ENCODE data around the gene CTSZ. TPM values are rescaled to one million over a fixed set of nuclear protein-coding genes. Genes with fewer than 3 reads are reported as not detected.
A peak's percentile ranks its signal among the peaks of the same experiment; 100 is the strongest.

Gene CTSZ
- total and polyA plus RNA-seq, 10 of the 15 experiments (the other 5 are each of a cell fraction or from before 2014, with no cell fraction given), result 6.0 to 301 (median 154) TPM

DNA sequence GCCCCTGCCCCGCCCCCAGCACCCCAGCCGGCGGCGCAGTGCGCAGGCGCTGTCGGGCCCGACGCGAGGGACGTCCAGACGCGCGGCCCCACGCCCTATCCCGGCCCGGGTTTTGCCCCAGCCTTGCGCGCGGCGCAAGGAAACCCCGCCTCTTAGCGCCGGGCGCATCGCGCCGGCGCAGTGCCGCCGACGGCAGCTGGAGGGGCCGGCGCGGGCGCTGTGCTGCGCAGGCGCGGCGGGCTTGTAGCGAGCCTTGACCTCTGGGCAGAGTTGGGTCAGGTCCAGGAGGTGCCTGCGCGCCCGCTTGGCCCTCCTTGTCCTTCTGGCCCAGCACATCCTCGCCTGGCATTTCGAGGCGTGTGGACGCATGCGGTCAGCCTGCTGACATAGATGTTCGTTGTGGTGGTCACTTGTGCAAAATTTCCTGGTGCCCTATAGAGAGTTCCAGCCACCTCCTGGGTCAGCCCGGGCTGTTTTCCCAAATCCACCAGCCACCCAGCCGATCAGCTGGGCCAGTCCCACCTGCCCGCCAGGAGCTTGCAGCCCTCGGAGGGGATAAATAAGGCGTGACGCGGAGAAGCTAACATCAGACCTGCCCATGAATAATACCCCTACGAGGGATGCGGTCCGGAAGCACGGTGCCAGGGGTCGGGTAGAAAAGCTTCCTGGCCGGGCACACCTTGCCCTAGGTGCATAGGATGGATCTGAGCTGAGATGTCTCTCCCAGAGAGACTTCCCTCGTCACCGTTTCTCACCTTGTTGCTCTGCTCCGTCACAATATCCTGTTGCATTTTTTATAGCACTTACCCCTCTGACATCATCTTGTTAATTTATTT is 36.0 kb upstream of the CTSZ start (continued):
- TF ChIP-seq, protein P1, sequence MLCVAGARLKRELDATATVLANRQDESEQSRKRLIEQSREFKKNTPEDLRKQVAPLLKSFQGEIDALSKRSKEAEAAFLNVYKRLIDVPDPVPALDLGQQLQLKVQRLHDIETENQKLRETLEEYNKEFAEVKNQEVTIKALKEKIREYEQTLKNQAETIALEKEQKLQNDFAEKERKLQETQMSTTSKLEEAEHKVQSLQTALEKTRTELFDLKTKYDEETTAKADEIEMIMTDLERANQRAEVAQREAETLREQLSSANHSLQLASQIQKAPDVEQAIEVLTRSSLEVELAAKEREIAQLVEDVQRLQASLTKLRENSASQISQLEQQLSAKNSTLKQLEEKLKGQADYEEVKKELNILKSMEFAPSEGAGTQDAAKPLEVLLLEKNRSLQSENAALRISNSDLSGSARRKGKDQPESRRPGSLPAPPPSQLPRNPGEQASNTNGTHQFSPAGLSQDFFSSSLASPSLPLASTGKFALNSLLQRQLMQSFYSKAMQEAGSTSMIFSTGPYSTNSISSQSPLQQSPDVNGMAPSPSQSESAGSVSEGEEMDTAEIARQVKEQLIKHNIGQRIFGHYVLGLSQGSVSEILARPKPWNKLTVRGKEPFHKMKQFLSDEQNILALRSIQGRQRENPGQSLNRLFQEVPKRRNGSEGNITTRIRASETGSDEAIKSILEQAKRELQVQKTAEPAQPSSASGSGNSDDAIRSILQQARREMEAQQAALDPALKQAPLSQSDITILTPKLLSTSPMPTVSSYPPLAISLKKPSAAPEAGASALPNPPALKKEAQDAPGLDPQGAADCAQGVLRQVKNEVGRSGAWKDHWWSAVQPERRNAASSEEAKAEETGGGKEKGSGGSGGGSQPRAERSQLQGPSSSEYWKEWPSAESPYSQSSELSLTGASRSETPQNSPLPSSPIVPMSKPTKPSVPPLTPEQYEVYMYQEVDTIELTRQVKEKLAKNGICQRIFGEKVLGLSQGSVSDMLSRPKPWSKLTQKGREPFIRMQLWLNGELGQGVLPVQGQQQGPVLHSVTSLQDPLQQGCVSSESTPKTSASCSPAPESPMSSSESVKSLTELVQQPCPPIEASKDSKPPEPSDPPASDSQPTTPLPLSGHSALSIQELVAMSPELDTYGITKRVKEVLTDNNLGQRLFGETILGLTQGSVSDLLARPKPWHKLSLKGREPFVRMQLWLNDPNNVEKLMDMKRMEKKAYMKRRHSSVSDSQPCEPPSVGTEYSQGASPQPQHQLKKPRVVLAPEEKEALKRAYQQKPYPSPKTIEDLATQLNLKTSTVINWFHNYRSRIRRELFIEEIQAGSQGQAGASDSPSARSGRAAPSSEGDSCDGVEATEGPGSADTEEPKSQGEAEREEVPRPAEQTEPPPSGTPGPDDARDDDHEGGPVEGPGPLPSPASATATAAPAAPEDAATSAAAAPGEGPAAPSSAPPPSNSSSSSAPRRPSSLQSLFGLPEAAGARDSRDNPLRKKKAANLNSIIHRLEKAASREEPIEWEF (IDR thresholded peaks at IDR 0.05; ENCODE audit: insufficient replicate concordance, low read depth, low read length), result no peak
- TF ChIP-seq NFYA (IDR thresholded peaks at IDR 0.05; ENCODE audit: borderline replicate concordance, low read depth, low read length) (no peak), HDAC6 (IDR thresholded peaks at IDR 0.05; ENCODE audit: unreplicated experiment) (no peak), RFX5 (IDR thresholded peaks at IDR 0.05; ENCODE audit: low read depth, low read length) (no peak), NFXL1 (IDR thresholded peaks at IDR 0.05; ENCODE audit: borderline replicate concordance) (no peak), HCFC1 (IDR thresholded peaks at IDR 0.05; ENCODE audit: low read length) (peak; percentile 47; the same call in 1 of the 2 replicates), NFYB (IDR thresholded peaks at IDR 0.05; ENCODE audit: insufficient read depth, low read depth, low read length) (peak; percentile 24; the same call in 1 of the 2 replicates), RAD21 (IDR thresholded peaks at IDR 0.05; ENCODE audit: insufficient read depth, low read depth, low read length) (no peak)
- TF ChIP-seq, protein P2, sequence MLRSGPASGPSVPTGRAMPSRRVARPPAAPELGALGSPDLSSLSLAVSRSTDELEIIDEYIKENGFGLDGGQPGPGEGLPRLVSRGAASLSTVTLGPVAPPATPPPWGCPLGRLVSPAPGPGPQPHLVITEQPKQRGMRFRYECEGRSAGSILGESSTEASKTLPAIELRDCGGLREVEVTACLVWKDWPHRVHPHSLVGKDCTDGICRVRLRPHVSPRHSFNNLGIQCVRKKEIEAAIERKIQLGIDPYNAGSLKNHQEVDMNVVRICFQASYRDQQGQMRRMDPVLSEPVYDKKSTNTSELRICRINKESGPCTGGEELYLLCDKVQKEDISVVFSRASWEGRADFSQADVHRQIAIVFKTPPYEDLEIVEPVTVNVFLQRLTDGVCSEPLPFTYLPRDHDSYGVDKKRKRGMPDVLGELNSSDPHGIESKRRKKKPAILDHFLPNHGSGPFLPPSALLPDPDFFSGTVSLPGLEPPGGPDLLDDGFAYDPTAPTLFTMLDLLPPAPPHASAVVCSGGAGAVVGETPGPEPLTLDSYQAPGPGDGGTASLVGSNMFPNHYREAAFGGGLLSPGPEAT (IDR thresholded peaks at IDR 0.05; ENCODE audit: low read depth), result no peak
- TF ChIP-seq, protein P3, sequence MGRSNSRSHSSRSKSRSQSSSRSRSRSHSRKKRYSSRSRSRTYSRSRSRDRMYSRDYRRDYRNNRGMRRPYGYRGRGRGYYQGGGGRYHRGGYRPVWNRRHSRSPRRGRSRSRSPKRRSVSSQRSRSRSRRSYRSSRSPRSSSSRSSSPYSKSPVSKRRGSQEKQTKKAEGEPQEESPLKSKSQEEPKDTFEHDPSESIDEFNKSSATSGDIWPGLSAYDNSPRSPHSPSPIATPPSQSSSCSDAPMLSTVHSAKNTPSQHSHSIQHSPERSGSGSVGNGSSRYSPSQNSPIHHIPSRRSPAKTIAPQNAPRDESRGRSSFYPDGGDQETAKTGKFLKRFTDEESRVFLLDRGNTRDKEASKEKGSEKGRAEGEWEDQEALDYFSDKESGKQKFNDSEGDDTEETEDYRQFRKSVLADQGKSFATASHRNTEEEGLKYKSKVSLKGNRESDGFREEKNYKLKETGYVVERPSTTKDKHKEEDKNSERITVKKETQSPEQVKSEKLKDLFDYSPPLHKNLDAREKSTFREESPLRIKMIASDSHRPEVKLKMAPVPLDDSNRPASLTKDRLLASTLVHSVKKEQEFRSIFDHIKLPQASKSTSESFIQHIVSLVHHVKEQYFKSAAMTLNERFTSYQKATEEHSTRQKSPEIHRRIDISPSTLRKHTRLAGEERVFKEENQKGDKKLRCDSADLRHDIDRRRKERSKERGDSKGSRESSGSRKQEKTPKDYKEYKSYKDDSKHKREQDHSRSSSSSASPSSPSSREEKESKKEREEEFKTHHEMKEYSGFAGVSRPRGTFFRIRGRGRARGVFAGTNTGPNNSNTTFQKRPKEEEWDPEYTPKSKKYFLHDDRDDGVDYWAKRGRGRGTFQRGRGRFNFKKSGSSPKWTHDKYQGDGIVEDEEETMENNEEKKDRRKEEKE (IDR thresholded peaks at IDR 0.05), result no peak; the same call in 1 of the 2 replicates
- TF ChIP-seq, protein P4, sequence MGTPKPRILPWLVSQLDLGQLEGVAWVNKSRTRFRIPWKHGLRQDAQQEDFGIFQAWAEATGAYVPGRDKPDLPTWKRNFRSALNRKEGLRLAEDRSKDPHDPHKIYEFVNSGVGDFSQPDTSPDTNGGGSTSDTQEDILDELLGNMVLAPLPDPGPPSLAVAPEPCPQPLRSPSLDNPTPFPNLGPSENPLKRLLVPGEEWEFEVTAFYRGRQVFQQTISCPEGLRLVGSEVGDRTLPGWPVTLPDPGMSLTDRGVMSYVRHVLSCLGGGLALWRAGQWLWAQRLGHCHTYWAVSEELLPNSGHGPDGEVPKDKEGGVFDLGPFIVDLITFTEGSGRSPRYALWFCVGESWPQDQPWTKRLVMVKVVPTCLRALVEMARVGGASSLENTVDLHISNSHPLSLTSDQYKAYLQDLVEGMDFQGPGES (IDR thresholded peaks at IDR 0.05), result no peak
- TF ChIP-seq, protein P5, sequence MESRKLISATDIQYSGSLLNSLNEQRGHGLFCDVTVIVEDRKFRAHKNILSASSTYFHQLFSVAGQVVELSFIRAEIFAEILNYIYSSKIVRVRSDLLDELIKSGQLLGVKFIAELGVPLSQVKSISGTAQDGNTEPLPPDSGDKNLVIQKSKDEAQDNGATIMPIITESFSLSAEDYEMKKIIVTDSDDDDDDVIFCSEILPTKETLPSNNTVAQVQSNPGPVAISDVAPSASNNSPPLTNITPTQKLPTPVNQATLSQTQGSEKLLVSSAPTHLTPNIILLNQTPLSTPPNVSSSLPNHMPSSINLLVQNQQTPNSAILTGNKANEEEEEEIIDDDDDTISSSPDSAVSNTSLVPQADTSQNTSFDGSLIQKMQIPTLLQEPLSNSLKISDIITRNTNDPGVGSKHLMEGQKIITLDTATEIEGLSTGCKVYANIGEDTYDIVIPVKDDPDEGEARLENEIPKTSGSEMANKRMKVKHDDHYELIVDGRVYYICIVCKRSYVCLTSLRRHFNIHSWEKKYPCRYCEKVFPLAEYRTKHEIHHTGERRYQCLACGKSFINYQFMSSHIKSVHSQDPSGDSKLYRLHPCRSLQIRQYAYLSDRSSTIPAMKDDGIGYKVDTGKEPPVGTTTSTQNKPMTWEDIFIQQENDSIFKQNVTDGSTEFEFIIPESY (IDR thresholded peaks at IDR 0.05), result no peak
- TF ChIP-seq, protein P6, sequence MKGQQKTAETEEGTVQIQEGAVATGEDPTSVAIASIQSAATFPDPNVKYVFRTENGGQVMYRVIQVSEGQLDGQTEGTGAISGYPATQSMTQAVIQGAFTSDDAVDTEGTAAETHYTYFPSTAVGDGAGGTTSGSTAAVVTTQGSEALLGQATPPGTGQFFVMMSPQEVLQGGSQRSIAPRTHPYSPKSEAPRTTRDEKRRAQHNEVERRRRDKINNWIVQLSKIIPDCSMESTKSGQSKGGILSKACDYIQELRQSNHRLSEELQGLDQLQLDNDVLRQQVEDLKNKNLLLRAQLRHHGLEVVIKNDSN (IDR thresholded peaks at IDR 0.05; ENCODE audit: borderline replicate concordance, extremely low read length, insufficient read depth, low read depth, low read length), result no peak

Data from GM12878 (cell line).